ENCODE results near the gene H3-3A. TPM values are rescaled to one million over a fixed set of nuclear protein-coding genes. Genes with fewer than 3 reads are reported as not detected.

H3-3A gene
- total RNA-seq, 2 donors from 2014 or later, result 400 to 481 TPM

DNA sequence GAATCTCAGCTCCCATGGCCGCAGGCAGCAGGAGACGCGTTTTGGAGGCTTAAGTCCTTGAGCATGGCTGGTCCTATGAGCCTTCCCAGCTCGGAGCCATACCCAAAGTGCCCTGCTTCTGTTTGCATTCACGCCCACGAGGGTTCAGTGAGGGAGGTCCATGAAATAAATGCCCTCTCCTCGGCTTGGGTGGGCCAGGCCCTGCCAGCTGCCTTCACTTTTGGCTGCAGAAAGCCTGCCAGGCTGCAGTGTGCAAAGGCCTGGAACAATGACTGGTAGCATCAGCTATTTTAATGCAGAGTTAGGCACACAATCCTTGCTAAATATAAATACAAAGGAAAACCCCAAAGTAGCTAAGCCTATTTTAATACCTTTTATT is 49.4 kb downstream of the H3-3A start:
- Histone ChIP-seq H3K36me3 (no peaks in the 10 kb centered on the region), H3K4me1 (replicated peaks) (peaks cover 7% of the 10 kb centered on the region), H3K9me3 (no peaks in the 10 kb centered on the region), H3K27ac (no peak overlapping the region), H3K4me3 (no peak overlapping the region), H3K27me3 (replicated peaks; ENCODE audit: insufficient read depth) (no peaks in the 10 kb centered on the region)
- intact Hi-C loops (cut with DNase I), result no loop called here
- TF ChIP-seq, protein P1, sequence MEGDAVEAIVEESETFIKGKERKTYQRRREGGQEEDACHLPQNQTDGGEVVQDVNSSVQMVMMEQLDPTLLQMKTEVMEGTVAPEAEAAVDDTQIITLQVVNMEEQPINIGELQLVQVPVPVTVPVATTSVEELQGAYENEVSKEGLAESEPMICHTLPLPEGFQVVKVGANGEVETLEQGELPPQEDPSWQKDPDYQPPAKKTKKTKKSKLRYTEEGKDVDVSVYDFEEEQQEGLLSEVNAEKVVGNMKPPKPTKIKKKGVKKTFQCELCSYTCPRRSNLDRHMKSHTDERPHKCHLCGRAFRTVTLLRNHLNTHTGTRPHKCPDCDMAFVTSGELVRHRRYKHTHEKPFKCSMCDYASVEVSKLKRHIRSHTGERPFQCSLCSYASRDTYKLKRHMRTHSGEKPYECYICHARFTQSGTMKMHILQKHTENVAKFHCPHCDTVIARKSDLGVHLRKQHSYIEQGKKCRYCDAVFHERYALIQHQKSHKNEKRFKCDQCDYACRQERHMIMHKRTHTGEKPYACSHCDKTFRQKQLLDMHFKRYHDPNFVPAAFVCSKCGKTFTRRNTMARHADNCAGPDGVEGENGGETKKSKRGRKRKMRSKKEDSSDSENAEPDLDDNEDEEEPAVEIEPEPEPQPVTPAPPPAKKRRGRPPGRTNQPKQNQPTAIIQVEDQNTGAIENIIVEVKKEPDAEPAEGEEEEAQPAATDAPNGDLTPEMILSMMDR (IDR thresholded peaks at IDR 0.05), result no peak
- TF ChIP-seq POLR2A (IDR thresholded peaks at IDR 0.05), result no peak
- no peak for TF ChIP-seq POLR2AphosphoS5 (IDR thresholded peaks at IDR 0.05)
- WGBS, result 57% methylated on average over 7 of the region's 7 CpGs
- no peak for DNase-seq (ENCODE audit: low spot score)

DNA sequence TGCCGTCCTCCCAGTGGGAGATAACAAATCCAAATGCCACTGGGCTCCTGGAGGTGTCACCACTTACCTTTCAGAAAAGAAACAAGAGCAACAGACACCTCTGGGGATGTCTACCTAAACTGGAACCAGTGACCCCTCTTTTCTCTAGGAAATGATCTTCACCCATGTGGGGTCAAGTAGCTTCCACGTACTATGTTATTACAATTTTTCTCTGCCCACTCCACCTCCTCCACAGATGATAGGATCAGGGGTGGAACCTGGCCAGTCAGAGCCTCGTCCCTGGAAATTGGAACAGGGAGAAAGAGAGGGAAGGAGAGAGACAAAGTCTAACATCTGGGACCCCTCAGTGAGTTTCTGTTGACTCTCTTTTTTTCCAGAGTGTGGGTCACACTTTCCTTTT is 50.1 kb downstream of the H3-3A start:
- Histone ChIP-seq H3K4me3 (no peak overlapping the region), H3K4me1 (replicated peaks) (peaks cover 3% of the 10 kb centered on the region), H3K36me3 (no peaks in the 10 kb centered on the region), H3K27me3 (replicated peaks; ENCODE audit: insufficient read depth) (no peaks in the 10 kb centered on the region), H3K9me3 (no peaks in the 10 kb centered on the region), H3K27ac (no peak overlapping the region)
- no peak for DNase-seq (ENCODE audit: low spot score)
- intact Hi-C loops (cut with DNase I), result no loop called here
- WGBS, result 68% methylated on average over 3 of the region's 3 CpGs
- TF ChIP-seq, protein P1 (IDR thresholded peaks at IDR 0.05), result no peak
- TF ChIP-seq POLR2AphosphoS5 (IDR thresholded peaks at IDR 0.05) (no peak), POLR2A (IDR thresholded peaks at IDR 0.05) (no peak)

DNA sequence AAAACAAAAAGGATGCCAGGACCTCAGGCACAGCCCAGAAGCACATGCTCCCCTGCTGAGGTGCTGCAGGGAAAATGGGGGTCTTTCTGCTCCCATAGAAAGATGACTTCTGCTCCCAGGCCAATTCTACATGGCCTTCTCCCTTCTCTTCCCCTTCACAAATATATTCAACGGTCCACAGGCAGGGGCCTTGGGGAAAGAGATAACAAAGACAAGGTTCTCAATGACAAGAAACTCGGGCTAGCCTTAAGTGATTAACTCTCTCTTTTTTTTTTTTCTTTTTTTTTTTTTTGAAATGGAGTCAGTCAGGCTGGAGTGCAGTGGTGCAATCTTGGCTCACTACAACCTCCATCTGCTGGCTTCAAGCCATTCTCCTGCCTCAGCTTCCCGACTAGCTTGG is 54.2 kb downstream of the H3-3A start:
- Histone ChIP-seq H3K27ac (no peak overlapping the region), H3K27me3 (replicated peaks; ENCODE audit: insufficient read depth) (no peaks in the 10 kb centered on the region), H3K36me3 (no peaks in the 10 kb centered on the region), H3K9me3 (no peaks in the 10 kb centered on the region), H3K4me1 (replicated peaks) (no peaks in the 10 kb centered on the region), H3K4me3 (no peak overlapping the region)
- intact Hi-C loops (cut with DNase I), result no loop called here
- no peak for DNase-seq (ENCODE audit: low spot score)
- 77% methylated on average over 3 of the region's 3 CpGs for WGBS
- TF ChIP-seq POLR2AphosphoS5 (IDR thresholded peaks at IDR 0.05) (no peak), POLR2A (IDR thresholded peaks at IDR 0.05) (no peak)
- TF ChIP-seq, protein P1 (IDR thresholded peaks at IDR 0.05), result no peak

GRCh38 chr1:226117330-226117729 is 54.8 kb downstream of the H3-3A start:
- Histone ChIP-seq H3K4me3 (no peak overlapping the region), H3K27ac (no peak overlapping the region), H3K4me1 (replicated peaks) (no peaks in the 10 kb centered on the region), H3K9me3 (no peaks in the 10 kb centered on the region), H3K36me3 (no peaks in the 10 kb centered on the region), H3K27me3 (replicated peaks; ENCODE audit: insufficient read depth) (no peaks in the 10 kb centered on the region)
- intact Hi-C loops (cut with DNase I), result no loop called here
- 95% methylated on average over 6 of the region's 6 CpGs for WGBS
- DNase-seq (ENCODE audit: low spot score), result no peak
- TF ChIP-seq POLR2A (IDR thresholded peaks at IDR 0.05), result no peak
- TF ChIP-seq, protein P1 (IDR thresholded peaks at IDR 0.05), result no peak
- TF ChIP-seq POLR2AphosphoS5 (IDR thresholded peaks at IDR 0.05), result no peak

DNA sequence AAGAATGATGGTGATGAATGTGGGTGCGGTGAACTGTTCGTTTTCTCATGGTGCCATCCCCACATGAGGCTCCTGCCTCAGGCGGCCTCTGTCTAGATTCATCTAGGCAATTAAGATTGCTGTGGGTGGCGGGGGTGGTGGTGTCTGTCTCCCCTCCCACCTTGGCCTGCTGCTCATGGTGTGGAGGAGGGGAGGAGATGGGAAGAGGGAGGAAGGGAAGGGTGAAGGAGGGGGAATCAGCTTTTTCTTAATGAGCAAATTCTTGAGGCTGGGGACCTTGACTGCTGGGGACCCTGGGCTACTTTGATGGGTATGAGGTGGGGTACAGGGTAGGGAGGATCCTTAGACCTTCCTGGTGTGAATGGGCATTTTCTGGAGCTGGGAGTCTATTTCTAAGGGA is 55.8 kb downstream of the H3-3A start:
- intact Hi-C loops (cut with DNase I), result no loop called here
- WGBS, result 94% methylated on average over 4 of the region's 4 CpGs
- DNase-seq (ENCODE audit: low spot score), result no peak
- Histone ChIP-seq H3K27ac (no peak overlapping the region), H3K4me3 (no peak overlapping the region), H3K36me3 (no peaks in the 10 kb centered on the region), H3K27me3 (replicated peaks; ENCODE audit: insufficient read depth) (no peaks in the 10 kb centered on the region), H3K4me1 (replicated peaks) (no peaks in the 10 kb centered on the region), H3K9me3 (no peaks in the 10 kb centered on the region)
- TF ChIP-seq POLR2A (IDR thresholded peaks at IDR 0.05) (no peak), POLR2AphosphoS5 (IDR thresholded peaks at IDR 0.05) (no peak)
- TF ChIP-seq, protein P1 (IDR thresholded peaks at IDR 0.05), result no peak
